ENCODE results near the gene ADRA2B.
A peak's percentile ranks its signal among the peaks of the same experiment; 100 is the strongest.
"Not testable (repeated sequence)": the region's sequence is repeated elsewhere in the genome, so short reads cannot be mapped to it uniquely, and the experiment has no call there.

ADRA2B gene

GRCh38 chr2:96065381-96065930 is 50.9 kb downstream of the ADRA2B start:
- peak; percentile 13 for DNase-seq

GRCh38 chr2:96064760-96065159 is 51.6 kb downstream of the ADRA2B start:
- not testable (repeated sequence) for DNase-seq

GRCh38 chr2:96064047-96064675 is 52.2 kb downstream of the ADRA2B start:
- DNase-seq: not testable (repeated sequence)

- peak; percentile 39 for DNase-seq
These were observed 53.1 kb downstream of the ADRA2B start for GRCh38 chr2:96063116-96063899.
